GM12801 (cell line): ENCODE results near the gene SERINC5.

Source experiments
- CTCF ChIP-seq: IDR thresholded peaks from one replicate; pipeline ENCODE4 v1.5.1; 2011; ENCODE audit warnings: control low read depth; ENCODE audit not compliant: insufficient read length; ENCODE audit errors: extremely low read depth

Gene SERINC5

DNA sequence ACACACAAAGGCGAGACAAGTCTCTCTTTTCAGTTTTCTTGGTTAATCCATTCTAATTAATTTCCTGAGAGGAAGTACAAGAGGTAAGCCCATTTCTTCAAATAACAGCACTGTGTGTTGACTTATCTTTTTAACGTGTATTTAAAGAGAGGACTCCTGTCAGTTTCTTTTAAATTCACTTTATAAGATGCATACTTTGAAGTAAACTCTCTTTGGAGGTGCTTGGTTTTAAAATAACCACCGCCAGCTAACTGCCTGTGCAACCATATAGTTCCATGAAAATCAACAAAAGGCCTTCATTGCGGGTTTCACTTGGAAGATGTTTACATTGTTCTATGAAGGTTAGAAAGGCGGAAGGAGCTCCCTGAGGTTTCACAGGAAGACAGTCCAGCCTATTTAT, 13.1 kb upstream of the SERINC5 start:
- TF ChIP-seq CTCF: no peak

DNA sequence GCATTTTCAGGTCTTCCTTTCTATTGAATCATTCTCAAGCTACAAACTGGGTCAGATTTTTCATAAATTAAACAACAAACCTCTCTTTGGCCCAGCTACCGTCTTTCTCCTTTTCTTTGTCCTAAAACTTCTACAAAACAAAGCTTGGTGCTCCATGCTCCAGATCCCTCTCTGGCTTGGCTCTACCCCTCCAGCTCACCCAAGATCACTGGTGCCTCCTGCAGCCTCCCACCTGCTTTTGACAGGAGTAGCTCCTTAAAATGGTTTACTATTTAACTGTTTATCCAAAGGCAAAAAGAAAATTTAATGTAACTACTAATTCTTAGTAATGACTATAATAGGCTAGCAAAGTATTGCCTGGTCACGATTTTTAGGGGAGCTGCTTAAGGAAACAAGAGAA, 10.7 kb upstream of the SERINC5 start:
- TF ChIP-seq CTCF: no peak

- TF ChIP-seq CTCF: no peak
Measured at GRCh38 chr5:80260461-80260860, 4.6 kb upstream of the SERINC5 start.

- TF ChIP-seq CTCF: no peak
Measured at GRCh38 chr5:80259511-80260203, 3.8 kb upstream of the SERINC5 start.

DNA sequence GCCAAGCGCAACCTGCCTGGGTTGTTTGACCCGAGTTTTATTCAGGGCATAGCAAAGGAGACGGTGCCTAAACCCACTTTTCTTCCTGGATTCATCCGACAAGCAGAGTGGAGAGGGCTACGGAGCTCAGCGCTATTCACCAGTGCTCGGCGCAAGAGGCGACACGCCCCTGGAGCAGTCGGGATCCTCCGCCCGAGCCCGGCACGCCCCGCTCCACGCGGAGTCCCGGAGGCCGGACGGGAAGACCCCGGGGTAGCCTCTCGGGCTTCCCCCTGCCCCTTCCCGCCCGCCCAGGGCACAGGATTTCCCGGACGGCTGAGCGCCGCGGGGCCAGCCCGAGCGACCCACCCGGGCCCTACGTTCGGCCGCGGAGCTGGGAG, 427 bp downstream of the SERINC5 start:
- TF ChIP-seq CTCF: no peak

DNA sequence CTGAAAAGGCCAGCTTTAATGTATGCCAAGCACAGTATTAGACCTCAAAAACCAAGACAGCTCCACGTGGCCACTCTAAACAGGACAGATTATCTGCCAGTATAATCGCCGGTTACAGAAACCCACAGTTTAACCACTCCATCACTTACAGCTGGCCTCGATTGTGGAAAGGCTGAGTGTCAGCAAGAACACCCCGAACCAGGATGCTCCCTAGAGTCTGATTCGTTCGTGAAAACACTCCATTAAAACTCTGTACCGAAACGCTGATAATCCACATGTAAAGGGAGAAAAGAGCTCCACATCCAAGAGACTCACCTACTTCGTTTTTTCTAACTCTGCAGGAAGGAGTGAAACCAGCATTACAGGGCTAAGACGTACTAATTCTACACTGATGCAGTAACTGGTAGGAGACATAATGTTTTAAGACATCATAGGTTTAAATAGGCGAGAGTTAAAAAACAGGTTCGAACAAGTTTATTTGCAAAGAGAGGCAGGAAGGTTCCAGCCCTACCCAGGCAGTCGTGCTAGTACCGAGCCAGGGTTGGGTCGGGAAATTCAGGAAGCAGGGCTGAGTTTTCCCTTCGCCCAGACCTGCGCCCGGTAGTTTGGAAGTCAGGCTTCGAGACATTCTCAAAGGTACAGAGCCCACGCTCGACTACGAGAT, 949 bp downstream of the SERINC5 start:
- no peak for TF ChIP-seq CTCF

GRCh38 chr5:80251636-80252035, 4.2 kb downstream of the SERINC5 start:
- no peak for TF ChIP-seq CTCF
